ENCODE results near the gene MKS1. TPM values are rescaled to one million over a fixed set of nuclear protein-coding genes. Genes with fewer than 3 reads are reported as not detected.

The MKS1 gene
- total RNA-seq, 4 donors from 2014 or later: 11.6 to 24.1 (median 15.2) TPM

DNA sequence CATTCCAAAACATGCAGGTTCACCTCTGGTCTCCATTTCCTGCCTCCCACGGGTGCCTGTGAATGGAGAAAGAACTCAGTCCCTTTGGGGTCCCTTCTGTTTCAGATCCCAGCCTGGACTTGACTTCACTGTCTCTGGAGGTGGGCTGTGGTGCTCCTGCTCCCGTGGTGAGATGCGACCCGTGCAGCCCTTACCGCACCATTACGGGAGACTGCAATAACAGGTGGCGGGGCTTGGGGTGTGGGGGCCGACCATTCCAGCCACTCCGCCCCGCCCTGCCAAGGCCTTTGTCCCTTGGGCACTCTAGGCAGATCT is 29.9 kb upstream of the MKS1 start:
- no peak for DNase-seq
- Histone ChIP-seq H3K4me3 (replicated peaks in 1 of 3) (peak overlapping the region in 1 of 3 donors; percentile 31), H3K36me3 (no peaks in the 10 kb centered on the region), H3K9me3 (no peaks in the 10 kb centered on the region), H3K27ac (no peak overlapping the region), H3K4me1 (peaks cover 4 to 7% of the 10 kb centered on the region in 2 donors), H3K27me3 (no peaks in the 10 kb centered on the region)
- WGBS, 2 donors: 13 to 18% methylated on average over 2 to 9 of the region's 10 CpGs
- intact Hi-C loops (cut with DNase I): no loop called here
- TF ChIP-seq, protein P1, sequence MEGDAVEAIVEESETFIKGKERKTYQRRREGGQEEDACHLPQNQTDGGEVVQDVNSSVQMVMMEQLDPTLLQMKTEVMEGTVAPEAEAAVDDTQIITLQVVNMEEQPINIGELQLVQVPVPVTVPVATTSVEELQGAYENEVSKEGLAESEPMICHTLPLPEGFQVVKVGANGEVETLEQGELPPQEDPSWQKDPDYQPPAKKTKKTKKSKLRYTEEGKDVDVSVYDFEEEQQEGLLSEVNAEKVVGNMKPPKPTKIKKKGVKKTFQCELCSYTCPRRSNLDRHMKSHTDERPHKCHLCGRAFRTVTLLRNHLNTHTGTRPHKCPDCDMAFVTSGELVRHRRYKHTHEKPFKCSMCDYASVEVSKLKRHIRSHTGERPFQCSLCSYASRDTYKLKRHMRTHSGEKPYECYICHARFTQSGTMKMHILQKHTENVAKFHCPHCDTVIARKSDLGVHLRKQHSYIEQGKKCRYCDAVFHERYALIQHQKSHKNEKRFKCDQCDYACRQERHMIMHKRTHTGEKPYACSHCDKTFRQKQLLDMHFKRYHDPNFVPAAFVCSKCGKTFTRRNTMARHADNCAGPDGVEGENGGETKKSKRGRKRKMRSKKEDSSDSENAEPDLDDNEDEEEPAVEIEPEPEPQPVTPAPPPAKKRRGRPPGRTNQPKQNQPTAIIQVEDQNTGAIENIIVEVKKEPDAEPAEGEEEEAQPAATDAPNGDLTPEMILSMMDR (IDR thresholded peaks at IDR 0.05): no peak
- no peak for TF ChIP-seq POLR2A (IDR thresholded peaks at IDR 0.05)

DNA sequence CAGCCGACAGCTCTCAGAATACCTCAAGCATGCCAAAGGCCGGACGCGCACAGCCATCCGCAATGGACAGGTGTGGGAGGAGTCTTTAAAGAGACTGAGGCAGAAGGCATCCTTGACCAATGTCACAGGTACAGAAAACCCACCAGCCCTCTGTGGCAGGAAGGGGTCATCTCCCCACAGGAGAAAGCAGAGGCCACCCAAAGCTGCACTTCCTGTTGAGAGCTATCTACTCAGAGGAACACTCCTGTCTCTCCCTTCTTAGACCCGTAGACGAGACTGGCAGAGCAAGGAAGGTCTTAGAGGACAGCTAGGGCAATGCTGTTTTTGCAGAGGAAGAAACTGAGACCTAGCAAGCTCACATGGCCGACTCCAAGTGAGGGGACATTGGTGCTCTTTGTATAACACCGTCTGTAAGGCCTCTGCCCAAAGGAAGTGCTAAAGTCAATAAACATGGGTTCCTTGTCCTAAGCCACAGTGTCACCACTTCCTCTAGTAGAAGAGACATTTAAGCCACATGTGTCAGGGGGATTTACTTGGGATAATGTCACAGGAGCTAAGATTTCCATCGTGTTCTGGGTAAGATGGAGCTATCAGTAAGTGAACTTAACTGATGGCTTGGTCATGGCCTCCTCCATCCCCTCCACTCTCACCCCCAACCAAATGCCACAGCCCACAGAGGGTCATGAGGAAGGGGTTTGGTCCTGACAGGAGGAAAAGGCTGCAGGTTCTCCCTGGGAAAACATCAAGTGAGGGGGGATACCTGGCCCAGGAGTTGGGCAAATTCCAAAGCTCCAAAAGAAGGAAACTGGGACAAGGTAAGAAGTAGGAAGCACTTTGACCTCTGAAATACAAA is 28.7 kb upstream of the MKS1 start:
- intact Hi-C loops (cut with DNase I): no loop called here
- Histone ChIP-seq H3K4me1 (peaks cover 4 to 7% of the 10 kb centered on the region in 2 donors), H3K36me3 (no peaks in the 10 kb centered on the region), H3K27me3 (no peaks in the 10 kb centered on the region), H3K9me3 (no peaks in the 10 kb centered on the region), H3K4me3 (replicated peaks in 1 of 3) (no peak overlapping the region), H3K27ac (no peak overlapping the region)
- 75 to 84% methylated on average over 10 of the region's 10 CpGs for WGBS, 2 donors
- DNase-seq: no peak
- TF ChIP-seq, protein P1 (IDR thresholded peaks at IDR 0.05): no peak
- no peak for TF ChIP-seq POLR2A (IDR thresholded peaks at IDR 0.05)

DNA sequence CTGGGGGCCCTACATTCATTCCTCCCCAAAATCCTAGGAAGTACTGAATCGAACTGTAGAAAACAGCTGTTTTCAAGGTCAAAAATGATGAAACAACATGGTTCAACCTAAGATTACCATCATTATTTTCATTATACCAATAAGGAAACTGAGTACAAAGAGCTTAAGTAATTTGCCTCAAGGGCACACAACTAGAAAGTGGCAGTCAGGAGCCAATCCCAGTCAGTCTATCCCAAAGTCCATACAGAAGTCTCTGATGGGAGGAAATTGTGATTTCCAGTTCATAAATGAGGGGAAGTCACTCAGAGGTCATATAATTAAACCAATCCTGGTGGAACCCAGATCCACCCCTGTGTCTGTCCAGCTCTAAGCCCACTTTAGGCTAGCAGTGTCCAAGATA is 27.7 kb upstream of the MKS1 start:
- TF ChIP-seq, protein P1 (IDR thresholded peaks at IDR 0.05): no peak
- no peak for TF ChIP-seq POLR2A (IDR thresholded peaks at IDR 0.05)
- Histone ChIP-seq H3K27me3 (no peaks in the 10 kb centered on the region), H3K36me3 (no peaks in the 10 kb centered on the region), H3K9me3 (no peaks in the 10 kb centered on the region), H3K4me3 (replicated peaks in 1 of 3) (no peak overlapping the region), H3K27ac (no peak overlapping the region), H3K4me1 (peaks cover 4 to 11% of the 10 kb centered on the region in 2 donors)
- intact Hi-C loops (cut with DNase I): no loop called here
- 86 to 100% methylated on average over 1 of the region's 1 CpG for WGBS, 2 donors
- no peak for DNase-seq

DNA sequence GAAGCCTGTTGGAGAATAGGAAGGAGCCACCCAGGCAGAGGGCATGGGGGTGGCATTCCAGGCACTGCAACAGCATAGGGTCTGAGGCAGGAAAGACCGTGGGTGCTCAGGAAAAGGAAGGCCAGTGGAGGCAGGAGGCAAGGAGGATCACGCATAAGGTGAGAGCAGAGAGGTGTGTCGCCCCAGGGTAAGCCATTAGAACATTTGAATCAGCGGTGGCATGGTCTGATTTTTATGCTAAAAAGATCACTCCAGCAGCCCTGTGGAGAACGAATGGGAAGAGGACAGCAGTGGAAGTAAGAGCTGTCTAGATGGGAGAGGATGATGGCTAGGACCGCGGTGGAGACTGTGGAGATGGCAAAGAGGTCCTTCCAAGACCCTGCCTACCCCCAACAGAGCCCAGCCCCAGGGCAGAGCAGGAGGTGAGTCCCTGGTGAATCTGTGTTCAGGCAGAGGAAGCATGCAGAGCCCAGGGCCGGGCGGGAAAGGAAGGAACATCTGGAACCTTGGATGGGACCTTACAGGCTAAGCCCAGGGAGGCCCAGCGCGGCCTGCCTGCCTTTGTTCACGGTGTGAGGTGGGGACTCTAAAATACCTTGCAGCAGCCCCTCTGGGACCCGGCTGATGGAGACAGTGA is 27.2 kb upstream of the MKS1 start:
- Histone ChIP-seq H3K27me3 (no peaks in the 10 kb centered on the region), H3K27ac (no peak overlapping the region), H3K4me3 (replicated peaks in 1 of 3) (no peak overlapping the region), H3K4me1 (peaks cover 4 to 12% of the 10 kb centered on the region in 2 donors), H3K36me3 (no peaks in the 10 kb centered on the region), H3K9me3 (no peaks in the 10 kb centered on the region)
- intact Hi-C loops (cut with DNase I): no loop called here
- 80 to 92% methylated on average over 10 to 13 of the region's 13 CpGs for WGBS, 2 donors
- TF ChIP-seq, protein P1 (IDR thresholded peaks at IDR 0.05): no peak
- TF ChIP-seq POLR2A (IDR thresholded peaks at IDR 0.05): no peak
- no peak for DNase-seq
